GM18517 (cell line): ENCODE results near the gene METTL8.
"Not testable (repeated sequence)": the region's sequence is repeated elsewhere in the genome, so short reads cannot be mapped to it uniquely, and the experiment has no call there.

ENCODE experiments used
- ATAC-seq: cut with Tn5 transposase; IDR thresholded peaks from one replicate; pipeline ENCODE4 v1.9.1; 2021; ENCODE audit warnings: mild to moderate bottlenecking, moderate library complexity; ENCODE audit not compliant: unreplicated experiment

METTL8 gene

DNA sequence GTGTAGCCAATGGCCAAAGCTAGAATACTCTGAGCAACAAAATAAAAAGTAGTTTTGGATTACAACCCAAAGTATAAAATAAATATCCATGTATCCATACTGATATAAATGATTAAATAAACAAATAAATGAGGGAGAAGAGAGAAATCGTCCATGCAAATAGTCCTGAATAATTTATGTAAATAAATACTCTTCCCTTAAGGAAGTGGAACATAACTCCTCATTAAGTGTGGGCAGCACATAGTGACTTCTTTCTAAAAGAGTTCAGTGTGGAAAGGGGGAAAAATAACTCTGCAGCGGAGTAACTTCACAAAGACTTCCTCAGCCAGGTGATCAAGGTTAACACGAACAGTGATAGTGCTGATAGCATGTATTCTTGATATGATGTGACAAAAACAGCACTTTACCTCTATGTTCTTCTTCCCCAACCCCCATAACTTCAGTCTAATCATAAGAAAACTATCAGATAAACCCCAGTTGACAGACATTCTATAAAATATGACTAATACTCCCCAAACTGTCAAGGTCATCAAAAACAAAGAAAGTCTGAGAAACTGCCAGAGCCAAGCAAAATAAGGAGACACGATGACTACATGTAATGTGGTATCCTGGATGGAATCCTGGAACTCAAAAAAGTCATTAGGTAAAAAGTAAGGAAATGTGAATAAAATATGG lies 30.7 kb downstream of the METTL8 start:
- no peak for ATAC-seq

DNA sequence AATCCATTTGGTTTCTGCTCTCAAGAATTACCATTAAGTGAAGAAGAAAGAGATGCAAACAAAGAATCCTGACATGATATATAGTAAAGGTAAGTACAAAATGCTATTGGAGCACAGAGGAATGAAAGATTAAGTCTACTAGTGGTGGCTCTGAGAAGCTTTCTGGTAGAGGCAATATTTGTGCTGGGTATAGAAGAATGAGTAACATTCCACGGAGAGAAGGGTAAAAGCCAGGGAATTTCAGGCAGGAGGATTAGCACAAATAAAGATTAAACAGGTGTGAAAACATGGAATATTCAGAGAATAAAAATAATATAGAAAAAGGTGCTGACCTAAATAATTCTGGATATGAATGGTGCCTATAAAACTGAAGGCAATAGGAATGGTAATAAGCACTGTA lies 31.8 kb downstream of the METTL8 start:
- no peak for ATAC-seq

DNA sequence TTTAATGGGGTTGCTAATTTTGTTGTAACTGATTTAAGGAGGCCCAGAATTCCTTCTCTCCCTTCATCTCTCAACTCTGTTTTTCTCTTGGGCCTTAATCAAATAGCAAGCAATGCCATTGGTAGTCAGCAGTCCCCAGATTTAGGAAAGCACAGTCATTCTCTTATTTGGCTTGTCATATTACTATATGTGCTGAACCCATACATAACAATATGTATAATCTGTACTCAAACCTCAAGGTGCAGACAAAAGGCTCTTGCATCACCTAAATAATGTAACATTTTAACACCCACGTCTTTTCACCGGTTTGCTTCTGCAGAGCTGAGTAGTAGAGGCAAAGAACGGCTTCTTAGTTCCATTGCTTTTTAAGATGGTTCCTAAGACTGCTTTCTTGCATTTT lies 33.4 kb downstream of the METTL8 start:
- ATAC-seq, result no peak

DNA sequence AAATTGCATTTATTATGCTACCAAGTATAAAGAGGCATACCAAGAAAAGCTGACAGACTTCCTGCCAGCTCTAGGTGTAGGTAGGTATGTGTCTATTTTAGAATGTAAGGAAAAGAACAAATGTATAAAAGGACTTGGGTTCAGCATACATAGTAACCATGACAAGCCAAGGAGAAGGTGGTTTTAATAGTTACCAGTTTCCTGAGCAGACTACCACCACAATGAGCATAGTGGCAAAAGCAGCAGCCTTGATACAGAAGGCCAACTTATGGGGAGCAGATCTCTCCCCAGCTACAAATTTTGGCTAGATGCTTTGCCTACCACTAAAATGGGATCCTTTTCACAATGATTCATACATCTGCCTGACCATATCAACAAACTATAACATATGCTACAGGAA lies 34.5 kb downstream of the METTL8 start:
- no peak for ATAC-seq

DNA sequence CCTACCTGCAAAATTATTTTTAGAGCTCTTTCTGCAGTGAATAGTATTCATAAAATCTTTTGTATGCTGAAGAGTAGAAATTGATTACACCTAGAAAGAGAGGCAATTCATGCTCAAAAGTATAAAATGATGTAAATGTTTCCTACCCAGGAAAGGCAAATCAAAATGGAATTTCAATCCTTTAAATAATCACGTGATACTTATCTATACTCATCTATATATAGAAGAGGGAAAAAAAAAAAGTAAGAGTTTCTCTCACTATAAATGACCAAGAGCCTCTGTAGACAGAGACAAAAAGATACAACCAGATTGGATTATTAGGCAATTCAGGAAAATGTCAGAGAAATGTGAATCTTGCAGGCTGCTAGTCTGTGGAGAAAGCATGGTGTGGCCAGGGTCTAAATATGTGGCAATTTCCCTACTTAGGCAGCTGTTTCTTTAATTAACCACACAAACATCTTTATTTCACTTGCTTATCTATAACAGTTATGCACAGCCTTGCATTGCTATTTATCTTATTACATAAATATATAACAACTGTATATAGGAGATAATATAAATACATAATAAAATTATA lies 39.5 kb downstream of the METTL8 start:
- no peak for ATAC-seq

DNA sequence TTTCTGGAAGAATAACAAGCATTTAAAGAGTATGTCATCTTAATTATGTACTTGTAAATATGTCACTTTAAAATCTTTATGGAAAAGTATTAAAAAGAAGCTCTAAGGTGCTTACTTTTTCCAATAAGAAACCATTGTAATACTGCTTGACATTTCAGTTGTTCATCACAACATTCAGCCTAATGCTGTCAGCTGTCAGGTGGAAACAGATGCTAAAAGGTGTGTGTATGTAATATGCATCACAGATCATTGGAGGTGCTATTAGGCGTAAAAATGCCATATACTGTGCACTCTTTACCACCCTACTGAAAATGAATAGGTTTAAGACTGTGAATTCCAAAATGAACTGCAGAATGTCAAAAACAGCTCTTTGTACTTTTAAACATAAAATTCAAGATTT lies 40.3 kb downstream of the METTL8 start:
- no peak for ATAC-seq

DNA sequence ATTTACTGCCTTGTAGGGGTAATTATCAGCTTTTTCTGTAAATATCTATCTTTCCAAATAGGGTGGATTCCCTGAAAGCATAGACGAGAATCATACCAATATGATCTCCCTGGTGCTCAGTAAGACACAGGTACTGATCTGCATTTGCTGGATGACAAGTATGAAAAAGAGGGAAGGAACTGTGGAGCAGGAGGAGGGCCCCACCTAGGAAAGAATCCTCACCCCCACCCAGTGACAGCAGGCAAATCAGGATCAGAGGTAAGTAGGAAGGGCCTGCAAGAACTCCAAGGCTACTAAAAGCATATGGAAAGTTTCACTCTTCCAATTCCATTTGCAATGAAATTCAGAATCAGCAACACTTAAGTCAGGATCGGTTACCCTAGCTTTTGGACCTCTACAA lies 42.3 kb downstream of the METTL8 start:
- no peak for ATAC-seq

DNA sequence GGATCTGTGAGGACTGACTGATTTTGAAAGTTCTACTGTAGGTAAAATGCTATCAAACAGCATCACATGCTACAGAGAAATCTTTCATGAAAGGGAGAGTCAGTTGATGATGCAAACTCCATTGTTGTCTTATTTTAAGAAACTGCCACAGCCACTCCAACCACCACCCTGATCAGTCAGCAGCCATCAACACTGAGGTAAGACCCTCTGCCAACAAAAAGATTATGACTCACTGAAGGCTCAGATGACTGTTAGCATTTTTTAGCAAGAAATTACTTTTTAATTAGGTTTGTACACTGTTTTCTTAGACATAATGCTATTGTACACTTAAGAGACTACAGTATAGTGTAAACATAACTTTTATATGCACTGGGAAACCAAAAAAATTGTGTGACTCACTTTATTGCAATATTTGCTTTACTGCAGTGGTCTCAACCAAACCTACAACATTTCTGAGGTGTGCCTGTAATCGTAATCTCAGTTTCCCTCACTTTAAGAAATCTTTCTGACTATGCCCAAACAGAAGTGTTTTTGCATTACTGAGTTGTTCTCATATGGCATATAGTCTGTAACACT lies 42.8 kb downstream of the METTL8 start:
- ATAC-seq, result no peak

DNA sequence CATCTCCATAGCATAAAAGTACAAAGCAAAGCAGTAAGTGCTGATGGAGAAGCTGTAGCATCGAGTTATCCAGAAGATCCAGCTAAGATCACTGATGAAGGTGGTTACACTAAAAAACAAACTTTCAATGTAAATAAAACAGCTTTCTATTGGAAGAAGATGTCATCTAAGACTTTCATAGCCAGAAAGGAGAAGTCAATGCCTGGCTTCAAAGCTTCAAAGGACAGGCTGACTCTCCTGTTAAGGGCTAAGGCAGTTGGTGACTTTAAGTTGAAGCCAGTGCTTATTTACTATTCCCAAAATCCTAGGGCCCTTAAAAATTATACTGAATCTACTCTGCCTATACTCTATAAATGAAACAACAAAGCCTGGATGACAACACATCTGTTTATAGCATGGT lies 44.0 kb downstream of the METTL8 start:
- ATAC-seq, result peak; percentile 17

DNA sequence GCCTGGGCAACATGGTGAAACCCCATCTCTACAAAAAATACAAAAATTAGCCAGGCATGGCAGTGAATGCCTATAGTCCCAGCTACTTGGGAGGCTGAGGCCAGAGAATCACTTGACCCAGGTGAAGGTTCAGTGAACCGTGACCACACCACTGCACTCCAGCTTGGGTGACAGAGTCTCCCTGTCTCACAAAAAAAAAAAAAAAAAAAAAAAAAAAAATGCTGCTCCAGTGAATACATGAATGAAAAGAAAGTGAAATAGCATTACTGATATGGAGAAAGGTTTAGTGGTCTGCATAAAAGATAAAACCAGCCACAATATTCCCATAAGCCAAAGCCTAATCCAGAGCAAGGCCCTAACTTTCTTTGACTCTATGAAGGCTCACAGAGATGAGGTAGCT lies 44.5 kb downstream of the METTL8 start:
- peak; percentile 55 for ATAC-seq

DNA sequence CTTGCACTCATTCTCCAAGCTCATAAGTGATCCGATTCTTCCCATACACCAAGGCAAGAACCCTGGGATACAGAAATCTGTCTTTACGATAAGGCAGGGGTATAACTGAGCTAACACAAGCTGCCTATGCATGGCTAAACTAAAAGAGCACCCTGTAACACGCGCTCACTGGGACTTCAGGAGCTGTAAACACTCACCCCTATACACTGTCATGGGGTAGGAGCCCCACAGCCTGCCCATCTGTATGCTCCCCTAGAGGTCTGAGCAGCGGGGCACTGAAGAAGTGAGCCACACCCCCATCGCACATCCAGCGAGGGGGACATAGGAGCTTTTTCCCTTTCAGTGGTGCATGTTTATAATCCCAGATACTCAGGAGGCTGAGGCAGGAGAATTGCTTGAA lies 46.7 kb downstream of the METTL8 start:
- no peak for ATAC-seq

DNA sequence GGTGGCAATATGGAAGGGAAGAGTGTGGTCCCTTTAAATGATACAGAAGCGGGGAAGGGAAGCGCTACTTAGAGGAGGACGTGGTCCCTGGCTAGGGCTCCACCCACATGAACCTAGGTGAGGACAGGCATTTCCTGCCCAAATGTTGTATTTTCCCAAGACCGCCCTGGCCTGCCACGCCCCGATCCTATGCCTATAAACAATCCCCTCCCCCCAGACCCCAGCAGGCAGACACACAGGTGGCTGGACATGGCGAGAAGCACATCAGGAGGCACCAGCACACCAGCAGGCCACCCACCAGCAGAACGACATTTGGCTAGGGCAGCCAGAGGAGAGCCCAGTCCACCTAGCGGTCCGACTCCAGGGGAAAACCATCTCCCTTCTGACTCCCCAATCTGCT lies 47.2 kb downstream of the METTL8 start:
- ATAC-seq, result no peak

DNA sequence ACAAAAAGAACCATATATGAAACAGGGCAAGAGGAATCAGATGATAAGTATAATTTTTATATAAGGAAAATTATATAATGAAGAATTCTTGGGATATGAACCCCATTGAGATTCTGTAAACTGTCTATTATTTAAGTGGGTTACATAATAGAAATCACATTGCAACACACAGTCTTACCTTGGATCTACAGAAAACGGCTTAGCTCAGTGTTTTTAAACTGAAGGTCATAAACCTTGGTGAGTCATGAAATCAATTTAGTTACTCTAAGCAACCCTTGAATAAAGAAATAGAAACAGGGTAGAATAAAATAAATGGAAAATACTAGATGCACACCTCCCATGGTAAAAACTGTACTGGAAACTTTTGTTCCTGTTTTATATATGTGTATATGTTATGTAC lies 50.7 kb downstream of the METTL8 start:
- no peak for ATAC-seq

DNA sequence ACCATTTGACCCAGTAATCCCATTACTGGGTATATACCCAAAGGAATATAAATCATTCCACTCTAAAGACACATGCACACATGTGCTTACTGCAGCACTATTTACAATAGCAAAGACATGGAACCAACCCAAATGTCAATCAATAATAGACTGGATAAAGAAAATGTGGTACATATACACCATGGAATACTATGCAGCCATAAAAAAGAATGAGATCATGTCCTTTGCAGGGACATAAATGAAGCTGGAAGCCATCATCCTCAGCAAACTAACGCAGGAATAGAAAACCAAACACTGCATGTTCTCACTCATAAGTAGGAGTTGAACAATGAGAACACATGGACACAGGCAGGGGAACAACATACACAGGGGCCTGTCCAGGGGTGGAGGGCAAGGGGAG lies 51.6 kb downstream of the METTL8 start:
- not testable (repeated sequence) for ATAC-seq

DNA sequence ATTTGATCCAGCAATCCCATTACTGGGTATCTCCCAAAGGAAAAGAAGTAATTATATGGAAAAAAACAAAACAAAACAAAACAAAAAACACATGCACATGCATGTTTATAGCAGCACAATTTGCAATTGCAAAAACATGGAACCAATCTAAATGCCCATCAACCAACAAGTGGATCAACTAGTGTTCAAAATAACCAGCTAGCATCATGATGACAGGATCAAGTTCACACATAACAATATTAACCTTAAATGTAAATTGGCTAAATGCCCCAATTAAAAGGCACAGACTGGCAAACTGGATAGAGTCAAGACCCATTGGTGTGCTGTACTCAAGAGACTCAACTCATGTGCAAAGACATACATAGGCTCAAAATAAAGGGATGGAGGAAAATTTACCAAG lies 55.9 kb downstream of the METTL8 start:
- not testable (repeated sequence) for ATAC-seq

DNA sequence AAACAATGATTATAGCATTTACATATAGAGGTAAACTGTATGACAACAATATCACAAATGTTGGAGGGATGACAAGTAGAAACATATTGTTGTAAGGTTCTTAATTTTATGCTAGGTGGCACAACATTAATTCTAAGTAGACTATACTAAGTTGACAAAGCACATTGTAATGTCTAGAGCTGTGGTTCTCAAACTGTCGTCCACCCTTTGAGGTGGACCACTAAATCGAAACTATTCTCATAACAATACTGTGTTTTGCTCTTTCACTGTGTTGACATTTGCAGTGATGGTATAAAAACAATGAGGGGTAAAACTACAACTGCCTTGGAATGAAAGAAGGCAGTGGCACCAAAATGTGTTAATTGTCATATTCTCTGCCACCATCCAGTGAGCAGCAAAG lies 66.1 kb downstream of the METTL8 start:
- no peak for ATAC-seq

DNA sequence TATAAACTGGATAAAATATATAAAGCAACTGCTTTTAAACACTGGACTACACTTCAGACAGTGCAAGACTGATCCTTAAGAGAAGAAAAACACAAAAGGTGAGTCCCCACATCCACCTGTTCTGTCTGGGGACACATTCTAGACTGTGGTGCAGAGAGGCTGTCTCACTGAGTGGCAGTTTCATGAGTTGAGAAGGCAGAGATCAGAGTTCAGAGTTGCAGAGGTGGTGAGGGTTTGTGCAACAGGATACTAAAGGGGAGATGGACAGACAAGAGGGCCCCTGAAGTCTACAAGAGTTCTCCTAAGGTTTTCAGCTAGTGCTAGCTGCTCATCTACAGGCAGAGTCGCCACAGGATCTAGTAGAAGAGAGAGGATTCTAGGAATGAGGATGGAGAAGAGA lies 68.0 kb downstream of the METTL8 start:
- ATAC-seq, result no peak

DNA sequence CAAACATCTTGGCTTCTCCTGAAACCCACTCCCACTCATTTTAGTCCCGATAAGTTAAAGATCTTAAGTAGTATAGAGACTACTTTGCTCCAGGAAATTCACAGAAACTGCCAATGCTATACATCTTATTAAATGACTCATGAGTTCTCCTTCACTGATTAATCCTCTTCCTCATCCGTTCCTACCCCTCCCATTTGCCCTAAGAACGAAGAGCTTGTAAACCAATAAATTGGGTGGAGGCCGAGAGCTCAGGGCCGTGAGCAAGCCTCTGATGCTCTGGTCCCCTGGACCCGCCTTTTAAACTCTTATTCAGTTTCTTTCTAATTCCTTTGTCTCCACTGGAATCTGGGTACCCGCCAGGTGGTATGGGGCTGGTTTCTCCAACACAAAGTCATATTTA lies 68.6 kb downstream of the METTL8 start:
- no peak for ATAC-seq

DNA sequence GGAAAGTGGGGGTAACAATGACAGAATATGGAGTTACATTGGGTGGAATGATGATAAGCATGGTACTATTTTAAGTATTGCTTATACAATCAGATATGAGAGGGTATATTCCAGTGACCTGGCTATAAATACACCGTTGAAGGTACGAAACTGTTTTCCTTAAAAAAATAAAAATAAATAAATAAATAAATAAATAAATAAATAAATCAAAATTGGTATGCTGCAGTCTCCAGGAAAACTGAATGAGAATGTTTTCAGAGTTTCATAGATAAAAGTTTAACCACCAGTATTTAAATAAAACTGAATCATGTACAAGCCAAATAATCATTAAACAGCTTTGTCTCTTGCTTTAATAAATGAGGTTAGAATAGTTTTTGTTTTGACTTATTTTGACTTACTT lies 71.4 kb downstream of the METTL8 start:
- ATAC-seq, result no peak

DNA sequence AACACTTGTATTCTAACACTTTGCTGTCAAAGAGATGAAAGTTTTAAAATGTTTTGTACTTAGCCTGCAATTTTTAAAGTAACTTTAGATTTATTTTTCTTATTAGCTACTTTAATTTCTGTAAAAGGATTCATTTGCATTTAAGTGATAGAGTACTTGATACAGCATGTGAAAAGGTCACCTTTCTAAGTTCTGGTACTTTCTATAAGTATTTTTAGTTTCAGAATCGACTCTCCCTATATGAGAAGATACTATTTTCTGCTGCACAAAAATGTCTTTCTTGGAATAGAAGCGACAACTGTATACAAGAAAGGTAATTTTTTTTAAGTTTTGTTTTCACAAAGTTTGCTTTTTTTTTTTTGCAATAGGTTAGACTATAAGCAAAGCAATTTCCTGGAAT lies 72.9 kb downstream of the METTL8 start:
- ATAC-seq, result no peak

DNA sequence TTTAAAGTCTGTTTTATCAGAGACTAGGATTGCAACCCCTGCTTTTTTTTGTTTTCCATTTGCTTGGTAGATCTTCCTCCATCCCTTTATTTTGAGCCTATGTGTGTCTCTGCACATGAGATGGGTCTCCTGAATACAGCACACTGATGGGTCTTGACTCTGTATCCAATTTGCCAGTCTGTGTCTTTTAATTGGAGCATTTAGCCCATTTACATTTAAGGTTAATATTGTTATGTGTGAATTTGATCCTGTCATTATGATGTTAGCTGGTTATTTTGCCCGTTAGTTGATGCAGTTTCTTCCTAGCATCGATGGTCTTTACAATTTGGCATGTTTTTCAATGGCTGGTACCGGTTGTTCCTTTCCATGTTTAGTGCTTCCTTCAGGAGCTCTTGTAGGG lies 80.0 kb downstream of the METTL8 start:
- ATAC-seq, result not testable (repeated sequence)

DNA sequence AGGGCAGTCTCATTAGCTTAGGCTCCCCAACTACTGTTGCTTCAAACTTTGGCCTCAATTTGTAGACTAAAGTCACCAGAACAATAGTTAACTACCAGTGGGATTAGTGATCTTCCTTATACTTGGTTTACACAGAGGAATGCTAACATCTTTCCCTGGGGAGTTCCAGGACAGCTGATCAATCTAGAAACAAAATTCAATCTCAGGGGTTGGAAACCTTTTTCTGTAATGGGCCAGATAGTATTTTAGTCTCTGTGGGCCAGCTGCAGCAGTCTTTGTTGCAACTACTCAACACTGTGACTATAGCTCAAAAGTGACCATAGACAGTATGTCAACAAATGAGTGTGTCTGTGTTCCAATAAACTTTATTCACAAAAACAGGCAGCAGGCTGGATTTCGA lies 85.7 kb downstream of the METTL8 start:
- no peak for ATAC-seq

DNA sequence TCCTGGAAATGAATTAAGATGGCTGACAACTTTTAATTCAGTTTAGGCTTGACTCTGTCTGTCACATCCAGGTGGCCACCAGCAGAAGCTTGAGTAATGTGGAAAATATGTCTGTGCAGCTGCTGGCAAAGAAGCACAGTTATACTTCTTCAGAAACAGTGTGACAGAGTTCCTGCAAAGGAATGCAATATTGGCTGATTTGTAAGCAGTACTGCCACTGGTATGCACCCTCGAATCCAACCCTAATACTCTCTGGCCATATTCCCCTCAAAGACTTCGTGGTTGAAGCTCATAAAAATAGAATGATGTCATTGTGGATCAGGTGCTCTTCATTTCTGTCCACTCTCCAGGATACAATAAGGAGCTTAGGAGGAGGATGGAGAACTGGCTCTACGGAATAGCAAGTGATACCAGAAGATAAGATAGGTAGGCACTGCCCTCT lies 86.2 kb downstream of the METTL8 start:
- ATAC-seq, result no peak
